Ectodermal cell (in vitro differentiated cells): Measurements from ENCODE around the gene ZNF700.
"Not testable (repeated sequence)": the region's sequence is repeated elsewhere in the genome, so short reads cannot be mapped to it uniquely, and the experiment has no call there.

ENCODE experiments used
- H3K27ac ChIP-seq: 2 replicates; pipeline ENCODE4 v1.7.0; 2013; ENCODE audit warnings: mild to moderate bottlenecking, low read depth, low read length; ENCODE audit not compliant: insufficient read depth, poor library complexity, severe bottlenecking
- H3K27me3 ChIP-seq: 2 replicates; pipeline ENCODE4 v1.7.0; 2013; ENCODE audit warnings: mild to moderate bottlenecking, low read length; ENCODE audit not compliant: insufficient read depth, control insufficient read depth, poor library complexity, severe bottlenecking
- H3K36me3 ChIP-seq: one replicate; pipeline ENCODE4 v1.7.0; 2013; ENCODE audit warnings: low read length; ENCODE audit not compliant: control insufficient read depth, insufficient read depth
- H3K4me1 ChIP-seq: one replicate; pipeline ENCODE4 v1.7.0; 2013; ENCODE audit warnings: low read length; ENCODE audit not compliant: control insufficient read depth, insufficient read depth
- H3K4me3 ChIP-seq: 2 replicates; pipeline ENCODE4 v1.7.0; 2013; ENCODE audit warnings: low read depth, low read length, control low read depth; ENCODE audit not compliant: insufficient read depth
- H3K9me3 ChIP-seq: 2 replicates; pipeline ENCODE4 v1.7.0; 2013; ENCODE audit warnings: mild to moderate bottlenecking, low read length, moderate library complexity; ENCODE audit not compliant: control insufficient read depth
- WGBS, 2 experiments: methylation state at CpG; one replicate each; pipeline ENCODE4 v1.1.7; 2013; ENCODE audit warnings: missing lambda C conversion rate in 2 of 2; 5-methylcytosine and 5-hydroxymethylcytosine counted together

The ZNF700 gene

GRCh38 chr19:11984986-11985385 lies 60.1 kb downstream of the ZNF700 start:
- Histone ChIP-seq H3K4me3 (no peak overlapping the region), H3K27ac (no peak overlapping the region), H3K4me1 (no peaks in the 10 kb centered on the region), H3K36me3 (no peaks in the 10 kb centered on the region), H3K9me3 (no peaks in the 10 kb centered on the region), H3K27me3 (no peaks in the 10 kb centered on the region)
- WGBS, 2 experiments, result 49 to 56% methylated on average over 5 of the region's 5 CpGs

GRCh38 chr19:11986754-11987153 lies 61.8 kb downstream of the ZNF700 start:
- Histone ChIP-seq H3K9me3 (no peaks in the 10 kb centered on the region), H3K27me3 (no peaks in the 10 kb centered on the region), H3K4me3 (no peak overlapping the region), H3K4me1 (no peaks in the 10 kb centered on the region), H3K36me3 (no peaks in the 10 kb centered on the region), H3K27ac (no peak overlapping the region)
- WGBS, 2 experiments, result 91 to 95% methylated on average over 17 of the region's 17 CpGs

GRCh38 chr19:11987405-11988281 lies 62.7 kb downstream of the ZNF700 start:
- Histone ChIP-seq H3K4me1 (no peaks in the 10 kb centered on the region), H3K27me3 (no peaks in the 10 kb centered on the region), H3K27ac (peak overlapping the region; percentile 80), H3K4me3 (peak overlapping the region; percentile 88), H3K9me3 (no peaks in the 10 kb centered on the region), H3K36me3 (no peaks in the 10 kb centered on the region)
- WGBS, 2 experiments, result 1% methylated on average over 54 of the region's 54 CpGs

- no peaks in the 10 kb centered on the region for H3K9me3 ChIP-seq
- H3K36me3 ChIP-seq, result no peaks in the 10 kb centered on the region
- H3K4me3 ChIP-seq, result no peak overlapping the region
- H3K27ac ChIP-seq, result no peak overlapping the region
- no peaks in the 10 kb centered on the region for H3K27me3 ChIP-seq
- H3K4me1 ChIP-seq, result no peaks in the 10 kb centered on the region
- WGBS, 2 experiments, result 84 to 91% methylated on average over 9 of the region's 9 CpGs
These were observed 64.2 kb downstream of the ZNF700 start for GRCh38 chr19:11989112-11989456.

GRCh38 chr19:11991921-11992320 lies 67.0 kb downstream of the ZNF700 start:
- not testable (repeated sequence) for H3K9me3 ChIP-seq, H3K4me1 ChIP-seq, H3K27me3 ChIP-seq, H3K36me3 ChIP-seq, H3K27ac ChIP-seq, H3K4me3 ChIP-seq
- WGBS, 2 experiments, result 96 to 98% methylated on average over 3 to 4 of the region's 4 CpGs

GRCh38 chr19:11995174-11995573 lies 70.3 kb downstream of the ZNF700 start:
- H3K27me3 ChIP-seq, result no peaks in the 10 kb centered on the region
- H3K9me3 ChIP-seq, result no peaks in the 10 kb centered on the region
- H3K4me3 ChIP-seq, result no peak overlapping the region
- 92 to 100% methylated on average over 1 of the region's 1 CpG for WGBS, 2 experiments
- no peak overlapping the region for H3K27ac ChIP-seq
- peaks cover 4% of the 10 kb centered on the region for H3K36me3 ChIP-seq
- no peaks in the 10 kb centered on the region for H3K4me1 ChIP-seq
